ENCODE measurements around the gene USP15. TPM values are rescaled to one million over a fixed set of nuclear protein-coding genes. Genes with fewer than 3 reads are reported as not detected.

Gene USP15
- total RNA-seq, 1 experiment from 2014 or later = 35.3 TPM

DNA sequence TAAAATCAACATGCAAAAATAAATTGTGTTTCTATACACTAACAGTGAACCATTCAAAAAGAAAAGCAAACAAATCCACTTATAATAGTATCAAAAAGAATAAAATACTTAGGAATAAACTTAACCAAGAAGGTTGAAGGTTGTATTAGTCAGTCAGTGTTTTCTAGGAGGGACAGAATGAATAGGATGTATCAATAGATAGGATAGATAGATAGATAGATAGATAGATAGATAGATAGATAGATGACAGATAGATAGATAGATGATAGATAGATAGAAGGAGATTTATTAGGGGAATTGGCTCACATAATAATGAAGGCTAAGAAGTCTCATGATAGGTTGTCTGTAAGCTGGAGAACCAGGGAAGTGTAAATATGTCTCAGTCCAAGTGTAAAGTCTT, 169.3 kb downstream of the USP15 start:
- Histone ChIP-seq H3K27ac (ENCODE audit: insufficient read length, low read depth, low read length) (no peak overlapping the region), H2BK15ac (ENCODE audit: low read depth, low read length) (no peak overlapping the region), H3K79me2 (ENCODE audit: insufficient read depth, low read length) (no peaks in the 10 kb centered on the region), H3K23ac (ENCODE audit: insufficient read length, low read depth, low read length) (no peak overlapping the region), H4K91ac (ENCODE audit: insufficient read length, low read depth, low read length) (no peak overlapping the region), H4K20me1 (ENCODE audit: control insufficient read depth, insufficient read depth, insufficient read length) (no peaks in the 10 kb centered on the region), H2BK5ac (ENCODE audit: insufficient read length, low read length) (no peak overlapping the region), H3K18ac (ENCODE audit: insufficient read length, low read depth, low read length) (no peak overlapping the region), H3K23me2 (ENCODE audit: insufficient read length, low read depth, low read length, poor library complexity, severe bottlenecking) (no peaks in the 10 kb centered on the region), H2BK120ac (ENCODE audit: low read depth, low read length, poor library complexity, severe bottlenecking) (no peak overlapping the region), H3K4me1 (ENCODE audit: insufficient read depth, low read length) (no peaks in the 10 kb centered on the region), H4K8ac (replicated peaks; ENCODE audit: insufficient read length, low read depth, low read length) (no peak overlapping the region), H3K14ac (ENCODE audit: insufficient read depth, low read length) (no peak overlapping the region), H3K9ac (ENCODE audit: extremely low read depth, insufficient read length, low read length) (no peak overlapping the region), H2AK5ac (ENCODE audit: insufficient read length, low read length) (no peak overlapping the region), H3K4me2 (ENCODE audit: insufficient read depth, insufficient read length, low read length) (no peak overlapping the region), H2AFZ (ENCODE audit: low read length) (no peak overlapping the region), H3K9me3 (ENCODE audit: control insufficient read depth, low read depth, low read length) (no peaks in the 10 kb centered on the region), H3T11ph (ENCODE audit: low read length) (no peak overlapping the region), H4K5ac (ENCODE audit: insufficient read length, low read depth, low read length) (no peak overlapping the region), H3K56ac (ENCODE audit: insufficient read length, low read depth, low read length) (no peak overlapping the region), H2BK20ac (ENCODE audit: low read depth, low read length, poor library complexity, severe bottlenecking) (no peak overlapping the region), H3K4ac (ENCODE audit: low read depth, low read length) (no peak overlapping the region), H2BK12ac (ENCODE audit: insufficient read length, low read depth, low read length) (no peak overlapping the region), H3K79me1 (ENCODE audit: insufficient read depth, low read depth, low read length, poor library complexity, severe bottlenecking) (no peaks in the 10 kb centered on the region), H3K27me3 (ENCODE audit: insufficient read depth, low read length) (peaks cover 5% of the 10 kb centered on the region; the same call in 1 of the 2 replicates)
- no peak for TF ChIP-seq CTCF (conservative IDR thresholded peaks at IDR 0.05)
- peaks cover 8 to 11% of the 10 kb centered on the region in 2 experiments for H3K9me3 Mint-ChIP-seq
- H3K4me1 Mint-ChIP-seq = peaks cover under 1% of the 10 kb centered on the region in 2 experiments; a peak in 2 of 4 replicates
- no peak overlapping the region; a peak in 1 of 7 replicates for H3K27ac Mint-ChIP-seq
- H3K36me3 Mint-ChIP-seq (ENCODE audit: insufficient read depth in 1 of 3, low read depth in 3 of 3) = peaks cover 0 to 7% (median 0%) of the 10 kb centered on the region in 3 experiments; a peak in 4 of 7 replicates
- peaks cover 48% of the 10 kb centered on the region for H3K27me3 Mint-ChIP-seq (ENCODE audit: low read depth)
- H3K4me3 Mint-ChIP-seq = no peak overlapping the region
- DNase-seq = no peak
